Neutrophil (primary cell): ENCODE data around the gene POLE4.

Experiments used
- H3K27ac ChIP-seq: fragments of 200-600 bp; sonication (generic); 2 replicates; pipeline ENCODE4 v1.5.1; 2016; ENCODE audit warnings: mild to moderate bottlenecking, moderate library complexity
- H3K27me3 ChIP-seq: fragments of 200-600 bp; sonication (generic); 2 replicates; pipeline ENCODE4 v1.6.0; 2016; ENCODE audit warnings: mild to moderate bottlenecking
- H3K36me3 ChIP-seq: fragments of 200-600 bp; sonication (generic); 2 replicates; pipeline ENCODE4 v1.5.1; 2017
- H3K4me1 ChIP-seq, 2 experiments: fragments of 200-600 bp in 1 of 2; sonication (generic) in 1 of 2; 1 replicate in 1 of 2; 2 replicates in 1 of 2; pipeline versions ENCODE4 v1.5.1 to v1.6.1; 2013 to 2016; ENCODE audit warnings: low read depth in 1 of 2, low read length in 1 of 2, mild to moderate bottlenecking in 1 of 2, moderate library complexity in 1 of 2; ENCODE audit not compliant: control insufficient read depth in 1 of 2, insufficient read depth in 1 of 2
- H3K4me3 ChIP-seq, 2 experiments: fragments of 200-600 bp in 1 of 2; sonication (generic) in 1 of 2; 1 replicate in 1 of 2; 2 replicates in 1 of 2; pipeline ENCODE4 v1.5.1; 2013 to 2016; ENCODE audit warnings: low read depth in 1 of 2, low read length in 1 of 2, mild to moderate bottlenecking in 1 of 2, moderate library complexity in 1 of 2
- H3K9me3 ChIP-seq: fragments of 200-600 bp; sonication (generic); 2 replicates; pipeline ENCODE4 v1.5.1; 2016
- TF ChIP-seq, protein P1 (sequence below): fragments of 200-600 bp; sonication (generic); IDR thresholded peaks from 2 replicates; pipeline ENCODE4 v1.5.1; 2016; ENCODE audit warnings: antibody characterized with exemption

The POLE4 gene, protein sequence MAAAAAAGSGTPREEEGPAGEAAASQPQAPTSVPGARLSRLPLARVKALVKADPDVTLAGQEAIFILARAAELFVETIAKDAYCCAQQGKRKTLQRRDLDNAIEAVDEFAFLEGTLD

GRCh38 chr2:74958274-74959105, at the start of gene POLE4:
Gene POLE4, plus strand, starts transcription at chr2:74958643. Its CDS starts 37 bp downstream, at chr2:74958680.
- H3K27ac ChIP-seq = peak within 1 kb of the TSS; percentile 91

DNA sequence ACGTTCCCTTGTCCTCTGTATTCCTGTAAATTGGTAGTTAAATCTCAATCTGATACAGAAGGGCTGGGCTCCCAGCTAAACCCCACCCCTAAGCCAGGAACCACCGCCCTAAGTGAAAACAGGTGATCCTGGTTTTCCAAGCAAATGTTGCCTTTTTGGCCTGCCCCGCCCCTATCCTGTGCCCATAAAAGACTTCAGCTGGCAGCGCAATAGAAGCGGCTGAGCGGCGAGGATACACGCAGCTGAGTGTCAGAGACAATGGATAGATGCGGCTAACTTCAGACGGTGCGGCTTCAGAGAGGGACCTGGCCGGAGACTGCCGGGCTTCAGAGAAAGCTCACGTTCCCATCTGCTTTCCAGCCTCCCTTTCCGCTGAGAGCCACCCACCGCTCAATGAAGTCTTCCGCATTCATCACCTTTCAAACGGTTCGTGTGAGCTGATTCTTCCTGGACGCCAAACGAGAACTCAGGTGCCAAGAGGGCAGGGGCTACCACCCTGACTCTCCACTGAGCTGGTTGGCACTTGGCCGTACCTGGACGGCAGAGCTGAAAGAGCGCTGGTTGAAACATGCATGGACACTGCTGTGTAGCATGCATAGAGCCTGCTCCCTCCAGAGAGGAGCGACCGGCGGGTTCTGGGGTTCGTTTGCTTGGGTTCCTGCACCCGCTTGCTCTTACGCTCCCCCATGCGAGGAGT, 49.5 kb upstream of the POLE4 start:
- Histone ChIP-seq H3K27me3 (peaks cover 29% of the 10 kb centered on the region), H3K27ac (no peak overlapping the region), H3K36me3 (no peaks in the 10 kb centered on the region), H3K4me3 (no peak overlapping the region), H3K4me1 (no peaks in the 10 kb centered on the region), H3K9me3 (no peaks in the 10 kb centered on the region)
- TF ChIP-seq, protein P1, sequence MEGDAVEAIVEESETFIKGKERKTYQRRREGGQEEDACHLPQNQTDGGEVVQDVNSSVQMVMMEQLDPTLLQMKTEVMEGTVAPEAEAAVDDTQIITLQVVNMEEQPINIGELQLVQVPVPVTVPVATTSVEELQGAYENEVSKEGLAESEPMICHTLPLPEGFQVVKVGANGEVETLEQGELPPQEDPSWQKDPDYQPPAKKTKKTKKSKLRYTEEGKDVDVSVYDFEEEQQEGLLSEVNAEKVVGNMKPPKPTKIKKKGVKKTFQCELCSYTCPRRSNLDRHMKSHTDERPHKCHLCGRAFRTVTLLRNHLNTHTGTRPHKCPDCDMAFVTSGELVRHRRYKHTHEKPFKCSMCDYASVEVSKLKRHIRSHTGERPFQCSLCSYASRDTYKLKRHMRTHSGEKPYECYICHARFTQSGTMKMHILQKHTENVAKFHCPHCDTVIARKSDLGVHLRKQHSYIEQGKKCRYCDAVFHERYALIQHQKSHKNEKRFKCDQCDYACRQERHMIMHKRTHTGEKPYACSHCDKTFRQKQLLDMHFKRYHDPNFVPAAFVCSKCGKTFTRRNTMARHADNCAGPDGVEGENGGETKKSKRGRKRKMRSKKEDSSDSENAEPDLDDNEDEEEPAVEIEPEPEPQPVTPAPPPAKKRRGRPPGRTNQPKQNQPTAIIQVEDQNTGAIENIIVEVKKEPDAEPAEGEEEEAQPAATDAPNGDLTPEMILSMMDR = no peak

More at GRCh38 chr2:74958274-74959105, at the start of gene POLE4:
- H3K36me3 ChIP-seq = no peaks in the 10 kb centered on the region
- no peaks in the 10 kb centered on the region for H3K27me3 ChIP-seq
- TF ChIP-seq, protein P1 = peak; percentile 39
- no peaks in the 10 kb centered on the region for H3K9me3 ChIP-seq
- peak within 1 kb of the TSS; percentile 73 to 92 for H3K4me3 ChIP-seq
- H3K4me1 ChIP-seq = peaks cover 18 to 22% of the 10 kb centered on the region in 2 experiments

- no peak overlapping the region for H3K4me3 ChIP-seq
- TF ChIP-seq, protein P1 = no peak
- no peaks in the 10 kb centered on the region for H3K4me1 ChIP-seq
- peaks cover 29% of the 10 kb centered on the region for H3K27me3 ChIP-seq
- no peak overlapping the region for H3K27ac ChIP-seq
- no peaks in the 10 kb centered on the region for H3K9me3 ChIP-seq
- no peaks in the 10 kb centered on the region for H3K36me3 ChIP-seq
Observed at GRCh38 chr2:74910245-74910644, 48.2 kb upstream of the POLE4 start.

DNA sequence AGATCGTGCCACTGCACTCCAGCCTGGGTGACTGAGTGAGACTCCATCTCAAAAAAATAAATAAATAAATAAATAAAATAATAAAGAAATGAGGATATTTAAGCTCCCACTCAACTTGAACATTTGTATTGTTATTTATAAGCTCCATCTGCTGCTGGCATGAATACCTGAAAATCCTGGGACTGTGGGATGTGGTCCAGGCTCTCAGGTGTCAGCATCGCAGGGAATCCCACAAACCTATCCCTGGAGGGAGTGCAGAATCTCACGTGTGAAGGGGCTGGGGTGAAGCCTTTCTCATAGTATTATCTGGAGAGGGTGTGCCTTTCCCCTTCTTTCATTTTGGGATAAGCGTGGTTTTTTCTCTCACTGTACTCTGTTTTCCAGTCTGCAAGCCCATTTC, 47.4 kb upstream of the POLE4 start:
- TF ChIP-seq, protein P1 = no peak
- H3K4me3 ChIP-seq = no peak overlapping the region
- no peaks in the 10 kb centered on the region for H3K4me1 ChIP-seq
- no peaks in the 10 kb centered on the region for H3K9me3 ChIP-seq
- H3K27me3 ChIP-seq = peaks cover 29% of the 10 kb centered on the region
- H3K36me3 ChIP-seq = no peaks in the 10 kb centered on the region
- H3K27ac ChIP-seq = no peak overlapping the region

- Histone ChIP-seq H3K9me3 (no peaks in the 10 kb centered on the region), H3K27me3 (peaks cover under 1% of the 10 kb centered on the region), H3K4me3 (no peak overlapping the region), H3K36me3 (no peaks in the 10 kb centered on the region), H3K27ac (no peak overlapping the region), H3K4me1 (peaks cover 4 to 7% of the 10 kb centered on the region in 2 experiments)
- TF ChIP-seq, protein P1 = no peak
Observed at GRCh38 chr2:74915743-74916142, 42.7 kb upstream of the POLE4 start.
